ENCODE data around the gene SMYD1. TPM values are rescaled to one million over a fixed set of nuclear protein-coding genes. Genes with fewer than 3 reads are reported as not detected.

SMYD1 gene
- polyA plus RNA-seq, 3 donors: 0.06 to 0.11 TPM; not detected in 1

GRCh38 chr2:88108796-88109195 lies 41.2 kb downstream of the SMYD1 start:
- 75 to 79% (median 78%) methylated on average over 4 of the region's 4 CpGs for WGBS, 3 donors
- H3K27ac ChIP-seq (ENCODE audit: low read depth, low read length): no peak overlapping the region

DNA sequence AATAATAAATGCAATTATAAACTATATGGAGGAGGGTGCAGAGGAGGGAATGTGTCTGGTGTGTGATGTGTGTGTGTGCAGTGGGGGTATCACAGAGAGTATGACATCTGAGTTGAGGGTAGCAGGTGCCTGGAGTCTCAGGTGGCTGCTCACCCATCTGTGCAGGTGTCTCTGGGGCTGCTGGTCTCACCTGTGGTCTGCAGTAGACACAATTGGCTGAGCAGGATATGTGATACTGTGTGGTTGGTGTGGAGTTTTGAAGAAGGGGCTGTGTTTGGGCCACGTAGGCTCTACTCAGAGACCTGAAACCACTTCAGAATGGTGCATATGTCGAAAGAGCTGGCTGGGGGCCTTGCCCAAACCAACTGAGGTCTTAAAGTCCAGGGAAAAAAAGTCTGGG lies 43.2 kb downstream of the SMYD1 start:
- H3K27ac ChIP-seq (ENCODE audit: low read depth, low read length): no peak overlapping the region
- WGBS, 3 donors: 74 to 80% (median 77%) methylated on average over 2 of the region's 2 CpGs

DNA sequence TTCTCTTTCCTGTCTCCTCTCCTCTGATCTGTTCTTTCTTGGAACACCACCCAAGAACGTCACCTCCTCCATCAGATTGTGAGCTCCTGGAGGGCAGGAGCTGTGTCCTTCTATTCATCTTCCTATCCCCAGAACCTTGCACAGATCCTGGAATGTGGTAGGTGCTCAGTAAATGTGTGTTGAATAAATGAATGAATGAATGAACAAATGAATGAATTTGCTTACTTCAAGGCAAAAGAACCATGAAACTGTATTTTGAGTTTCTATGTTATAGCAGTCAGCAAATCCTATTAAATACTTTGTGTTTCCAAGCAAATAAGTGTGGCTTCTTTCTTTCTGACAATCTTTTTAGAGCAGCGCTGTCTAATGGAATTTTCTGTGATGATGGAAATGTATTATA lies 45.4 kb downstream of the SMYD1 start:
- 84 to 92% (median 90%) methylated on average over 2 of the region's 2 CpGs for whole genome bisulfite sequencing, 3 donors
- H3K27ac ChIP-seq (ENCODE audit: low read depth, low read length): no peak overlapping the region

- WGBS, 3 donors: 58 to 66% (median 58%) methylated on average over 5 of the region's 5 CpGs
- no peak overlapping the region for H3K27ac ChIP-seq (ENCODE audit: low read depth, low read length)
Observed at GRCh38 chr2:88114889-88115288, 47.3 kb downstream of the SMYD1 start.

DNA sequence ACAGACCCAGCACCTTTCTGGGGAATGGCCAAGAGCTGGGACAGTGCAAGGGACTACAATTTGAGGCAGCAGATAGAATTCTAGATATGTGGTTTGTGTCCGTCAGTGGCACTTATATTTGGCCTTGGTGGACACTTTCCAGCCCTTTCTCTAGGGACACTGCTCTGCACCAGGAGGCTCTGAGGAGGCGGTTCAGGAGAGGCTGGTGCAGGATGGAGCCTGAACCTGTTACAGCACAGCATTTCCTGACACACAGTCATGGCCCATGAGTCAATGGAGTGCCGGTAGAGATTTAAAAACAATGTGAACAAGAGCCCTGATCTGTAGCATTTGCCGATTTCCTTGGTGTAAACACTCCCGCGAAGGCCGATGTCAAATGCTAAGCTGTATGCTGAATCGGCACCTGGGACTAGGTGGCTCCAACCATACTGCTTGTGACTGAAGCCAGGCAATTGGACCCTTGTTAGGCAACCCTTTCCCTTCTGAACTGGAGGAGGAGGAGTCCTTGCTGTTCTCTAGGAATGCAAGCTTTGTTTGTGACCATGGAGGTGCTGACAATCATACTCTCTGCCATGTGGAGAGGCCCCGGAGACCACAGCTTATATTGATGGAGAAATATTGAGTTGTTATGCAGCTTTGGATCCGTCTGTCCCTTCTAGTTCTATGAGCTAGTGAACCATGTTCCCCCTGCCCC lies 48.3 kb downstream of the SMYD1 start:
- 77 to 93% (median 85%) methylated on average over 10 of the region's 10 CpGs for WGBS, 3 donors
- no peak overlapping the region for H3K27ac ChIP-seq (ENCODE audit: low read depth, low read length)

- H3K27ac ChIP-seq (ENCODE audit: low read depth, low read length): no peak overlapping the region
- 90 to 91% (median 91%) methylated on average over 18 of the region's 18 CpGs for WGBS, 3 donors
Observed at GRCh38 chr2:88116669-88117432, 49.2 kb downstream of the SMYD1 start.

- WGBS, 3 donors: 82 to 90% (median 86%) methylated on average over 4 of the region's 4 CpGs
- H3K27ac ChIP-seq (ENCODE audit: low read depth, low read length): no peak overlapping the region
Observed at GRCh38 chr2:88117973-88118372, 50.3 kb downstream of the SMYD1 start.

DNA sequence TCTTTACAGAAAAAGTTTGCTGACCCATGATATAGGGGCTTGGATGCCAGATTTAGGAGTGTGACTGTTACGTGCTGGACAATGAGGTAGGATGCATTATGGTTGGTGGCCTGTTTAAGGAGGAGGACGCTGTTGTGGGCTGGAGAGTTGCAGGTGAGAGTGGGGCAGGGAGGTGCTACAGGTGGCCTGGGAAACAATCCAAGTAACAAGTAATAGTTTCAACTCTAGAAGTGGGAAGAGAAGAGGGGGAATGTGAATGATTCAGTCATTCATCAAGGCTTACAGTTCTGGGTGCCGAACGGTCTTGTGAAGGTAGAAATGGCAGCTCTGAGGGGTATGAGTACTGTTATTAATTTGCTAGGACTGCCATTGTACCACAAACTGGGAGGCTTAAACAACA lies 54.1 kb downstream of the SMYD1 start:
- WGBS, 3 donors: 91 to 93% (median 91%) methylated on average over 4 of the region's 4 CpGs
- no peak overlapping the region for H3K27ac ChIP-seq (ENCODE audit: low read depth, low read length)

- no peak overlapping the region for H3K27ac ChIP-seq (ENCODE audit: low read depth, low read length)
- 77 to 84% (median 82%) methylated on average over 8 of the region's 8 CpGs for WGBS, 3 donors
Observed at GRCh38 chr2:88122141-88122884, 54.7 kb downstream of the SMYD1 start.

GRCh38 chr2:88123164-88123974 lies 55.7 kb downstream of the SMYD1 start:
- 56 to 77% (median 67%) methylated on average over 5 of the region's 5 CpGs for WGBS, 3 donors
- no peak overlapping the region for H3K27ac ChIP-seq (ENCODE audit: low read depth, low read length)

DNA sequence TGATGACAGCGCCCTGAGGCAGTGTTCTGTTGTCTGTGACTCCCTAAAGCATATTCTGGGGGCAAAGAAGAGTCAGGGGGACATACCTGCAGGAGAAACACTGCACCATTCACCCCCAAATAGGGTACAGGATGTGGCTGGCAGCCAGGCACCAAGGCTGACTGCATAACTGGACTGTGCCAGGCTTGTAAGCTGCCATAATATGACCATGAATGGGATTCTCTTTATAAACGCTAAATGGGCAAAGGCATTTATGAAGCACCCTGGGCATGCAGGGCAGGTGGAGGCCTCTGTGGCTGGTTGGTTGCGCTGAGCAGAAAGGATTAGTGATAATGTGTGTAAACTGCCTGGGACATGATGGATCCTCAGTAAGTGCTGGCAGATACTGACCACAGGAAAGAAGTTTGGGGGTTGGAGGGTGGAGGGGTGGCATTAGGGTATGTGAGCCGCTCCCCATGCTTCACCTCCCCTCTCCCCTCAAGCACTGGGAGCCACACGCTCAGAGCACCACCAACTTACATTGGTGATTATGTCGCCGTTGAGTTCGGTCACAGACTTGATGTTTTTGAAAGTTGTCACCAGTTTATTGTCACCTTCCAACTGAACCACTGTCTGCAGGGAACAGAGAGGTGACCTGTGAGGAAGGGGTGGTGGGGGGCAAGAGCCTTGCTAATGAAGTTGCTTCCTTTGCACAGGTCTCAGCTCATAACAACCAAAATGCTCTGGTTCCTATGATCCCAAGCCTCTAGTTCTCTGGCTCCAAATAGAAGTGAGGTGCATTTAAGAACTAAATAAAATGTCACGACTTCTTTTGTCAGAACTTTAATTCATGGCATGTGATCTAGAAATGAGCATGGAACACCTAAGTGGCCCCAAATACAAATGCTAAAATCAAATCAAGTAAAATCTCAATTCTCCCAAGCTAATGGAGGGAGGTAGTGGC lies 56.6 kb downstream of the SMYD1 start:
- no peak overlapping the region for H3K27ac ChIP-seq (ENCODE audit: low read depth, low read length)
- 83 to 91% (median 91%) methylated on average over 8 to 9 of the region's 9 CpGs for WGBS, 3 donors

GRCh38 chr2:88125344-88125923 lies 57.8 kb downstream of the SMYD1 start:
- 62 to 83% (median 80%) methylated on average over 3 of the region's 3 CpGs for WGBS, 3 donors

DNA sequence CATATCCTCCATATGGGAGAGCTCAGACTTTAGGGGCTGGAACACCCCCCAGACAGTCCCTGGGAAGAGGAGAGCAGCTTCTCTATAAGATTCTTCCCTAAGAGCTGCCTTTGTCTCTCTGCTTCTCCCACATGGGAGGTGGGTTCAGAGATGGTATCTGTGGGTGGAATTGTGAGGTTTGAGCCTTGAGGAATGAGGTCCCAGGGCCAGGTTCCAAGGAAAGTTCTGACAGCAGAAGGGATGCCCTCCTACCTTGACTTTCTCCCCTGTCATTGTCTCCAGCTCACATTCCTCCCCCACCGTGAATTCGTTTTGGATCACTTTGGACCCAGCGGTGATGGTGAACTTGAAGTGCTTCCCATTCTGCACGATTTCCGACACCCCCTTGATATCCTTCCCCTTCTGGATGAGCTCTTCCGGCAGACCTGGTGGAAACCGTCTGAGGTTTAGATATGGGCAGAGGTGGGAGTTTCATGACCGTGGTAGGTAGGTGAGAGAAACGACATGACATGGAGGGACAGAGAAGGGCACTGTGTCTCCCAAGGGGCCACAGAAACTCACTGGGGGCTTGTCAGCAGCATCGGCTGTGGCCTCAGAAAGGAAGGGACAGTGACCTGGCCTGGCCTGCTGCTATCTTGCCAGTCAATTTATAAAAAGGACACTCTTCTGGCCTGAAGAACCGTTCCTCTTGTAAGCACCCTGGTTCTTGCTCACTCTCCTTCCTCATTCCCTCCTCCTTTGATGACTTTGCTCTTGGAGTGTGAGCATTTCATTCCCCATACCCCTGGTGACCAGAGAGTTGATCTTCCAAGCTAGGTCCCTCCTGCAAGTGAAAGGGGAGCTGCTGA lies 58.5 kb downstream of the SMYD1 start:
- H3K27ac ChIP-seq (ENCODE audit: low read depth, low read length): no peak overlapping the region
- 80 to 82% (median 81%) methylated on average over 11 of the region's 11 CpGs for WGBS, 3 donors

More at GRCh38 chr2:88125344-88125923, 57.8 kb downstream of the SMYD1 start:
- H3K27ac ChIP-seq (ENCODE audit: low read depth, low read length): no peak overlapping the region

DNA sequence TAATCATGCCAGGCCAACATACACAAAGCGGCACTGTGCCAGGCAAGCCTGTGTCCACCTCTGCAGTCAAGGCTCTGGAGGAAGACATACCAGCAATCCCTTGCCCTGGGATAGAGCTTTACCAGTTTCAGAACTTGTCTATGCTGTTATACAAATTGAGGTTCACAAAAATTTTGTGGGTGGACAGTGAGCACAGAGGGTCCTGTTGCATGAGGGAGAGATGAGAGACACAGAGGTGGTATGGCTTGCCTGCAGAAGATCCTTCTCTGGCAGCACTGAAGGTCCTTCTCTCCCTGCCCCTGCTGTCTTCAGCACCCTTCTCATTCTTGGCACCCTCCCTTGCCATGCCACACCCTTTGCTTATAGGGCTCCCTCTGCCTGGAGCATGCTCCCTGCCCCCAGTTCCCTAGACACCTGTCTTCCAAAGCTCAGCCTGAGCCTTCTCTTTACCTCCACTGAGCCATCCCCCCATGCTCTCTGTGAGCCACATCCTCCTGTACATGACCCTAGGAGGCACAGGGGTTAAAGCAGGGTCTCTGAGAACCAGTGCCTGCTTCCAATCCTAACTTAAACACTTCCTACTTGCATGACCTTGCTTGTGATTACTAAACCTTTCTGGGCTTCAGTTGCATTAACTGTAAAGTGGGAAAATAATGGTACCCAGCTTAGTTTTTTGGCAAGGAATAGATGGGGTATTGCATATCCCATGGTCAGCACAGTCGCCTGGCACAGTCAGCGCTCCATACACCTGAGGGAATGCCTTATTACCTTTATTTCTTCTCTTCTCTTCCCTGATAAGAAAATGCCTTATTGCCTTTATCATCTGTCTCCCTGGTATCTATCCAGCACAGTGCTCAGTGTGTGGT lies 59.4 kb downstream of the SMYD1 start:
- 86 to 91% (median 89%) methylated on average over 3 of the region's 3 CpGs for WGBS, 3 donors

GRCh38 chr2:88127638-88127887 lies 59.9 kb downstream of the SMYD1 start:
- 17 to 68% (median 44%) methylated on average over 1 of the region's 1 CpG for WGBS, 3 donors
- no peak overlapping the region for H3K27ac ChIP-seq (ENCODE audit: low read depth, low read length)

More for the DNA sequence above, 59.4 kb downstream of the SMYD1 start:
- no peak overlapping the region for H3K27ac ChIP-seq (ENCODE audit: low read depth, low read length)

Data from adipose tissue (tissue), 3 donors.